Ovary (tissue), 9 donors: Measurements from ENCODE around the gene PKD2. TPM values are rescaled to one million over a fixed set of nuclear protein-coding genes. Genes with fewer than 3 reads are reported as not detected.

Experiments
- DNase-seq, 5 donors: peaks; one replicate each; pipeline ENCODE4 v3.0.0-alpha.2; 2019 to 2020
- H3K27ac ChIP-seq, 2 donors: fragments of 200-600 bp; one replicate each; pipeline versions ENCODE4 v1.5.1 to v1.8.0; 2019 to 2022
- H3K27me3 ChIP-seq: fragments of 200-600 bp; one replicate; pipeline ENCODE4 v1.8.0; 2022
- H3K36me3 ChIP-seq: fragments of 200-600 bp; sonication (generic); one replicate; pipeline ENCODE4 v1.5.1; 2019
- H3K4me1 ChIP-seq: one replicate; pipeline ENCODE4 v1.8.1; 2013; ENCODE audit warnings: mild to moderate bottlenecking, moderate library complexity; ENCODE audit not compliant: insufficient read depth
- H3K4me3 ChIP-seq: fragments of 200-600 bp; sonication (generic); one replicate; pipeline ENCODE4 v1.5.1; 2017
- H3K9me3 ChIP-seq, 2 donors: fragments of 200-600 bp in 1 of 2; sonication (generic) in 1 of 2; one replicate each; pipeline versions ENCODE4 v1.5.1 to v1.8.1; 2013 to 2019; ENCODE audit warnings: mild to moderate bottlenecking in 1 of 2, moderate library complexity in 1 of 2
- CTCF ChIP-seq, 3 donors: fragments of 450-650 bp in 2 of 3; fragments of 200-600 bp in 1 of 3; IDR thresholded peaks; one replicate each; pipeline versions ENCODE4 v1.5.1 to v1.8.0; 2016 to 2022; ENCODE audit warnings: antibody characterized with exemption in 3 of 3, mild to moderate bottlenecking in 1 of 3
- EP300 ChIP-seq: sonication (generic); formaldehyde crosslinking; IDR thresholded peaks from one replicate; pipeline ENCODE4 v1.6.1; 2017; ENCODE audit warnings: antibody characterized with exemption
- POLR2A ChIP-seq: fragments of 450-650 bp; IDR thresholded peaks from one replicate; pipeline ENCODE4 v1.6.1; 2017; ENCODE audit warnings: antibody characterized with exemption, mild to moderate bottlenecking, moderate library complexity
- WGBS, 3 donors: extraction: QIAGEN DNeasy Blood & Tissue Kit in 1 of 3; methylation state at CpG; one replicate each; pipeline versions ENCODE4 v1.1.5 to v1.1.7; 2013 to 2017; 5-methylcytosine and 5-hydroxymethylcytosine counted together
- intact Hi-C, 4 donors: fragments of 100-400 bp; cut with DNase I; formaldehyde crosslinking; loops; one replicate each; pipeline versions ENCODE4 v1.11.0 to v1.15.1; 2022 to 2023
- polyA plus RNA-seq, 2 donors: library from polyadenylated mRNA; stranded (reverse); fragments of 200-250 nt in 1 of 2; fragments of 350-450 nt in 1 of 2; fragmentation: Illumina TruSeq in 1 of 2; extraction: RNeasy Lipid Tissue Mini Kit (QIAGEN cat#74804) in 1 of 2; gene quantifications; one replicate each; pipeline ENCODE4 v1.2.3, GENCODE V29; 2013 to 2014
- total RNA-seq, 7 donors: library from RNA; depleted of rRNA in 2 of 7; stranded (reverse); fragments of >200 nt in 2 of 7; fragmentation: NEBNext Ultra II Directional in 3 of 7; extraction: Animal tissue kit (Norgen Biotek cat#: 25700) in 3 of 7; gene quantifications; one replicate each; pipeline versions ENCODE4 v1.1.0 to v1.2.4, GENCODE V29; 2016 to 2023
- donor health status: DM: no; HTN: no; CAD: no; lungs with moderate emphysema.
- donor health status: DM: no; HTN: no; CAD: no.
- donor health status: Bipolar disorder and iron deficiency.
- donor health status: DM: yes; HTN: yes; CAD: no.
- donor health status: DM: no; HTN: no; CAD: no.
- donor health status: DM: yes; HTN: yes; CAD: no.

PKD2 gene
- total and polyA plus RNA-seq, 9 donors = 35.7 to 66.9 (median 52.5) TPM

GRCh38 chr4:88035292-88035691, 27.9 kb downstream of the PKD2 start:
- intact Hi-C loops = loop anchor here in 2 of 4 donors (10.0 kb wide), 2 partner anchors 180 to 480 kb away; no protein-coding TSS in a partner anchor
- no peaks in the 10 kb centered on the region for H3K36me3 ChIP-seq
- no peak overlapping the region for H3K27ac ChIP-seq
- H3K4me1 ChIP-seq = no peaks in the 10 kb centered on the region
- H3K9me3 ChIP-seq = no peaks in the 10 kb centered on the region
- TF ChIP-seq EP300 (no peak), CTCF (IDR thresholded peaks at IDR 0.05) (no peak), POLR2A (no peak)
- no peak overlapping the region for H3K4me3 ChIP-seq
- DNase-seq = no peak
- H3K27me3 ChIP-seq = no peaks in the 10 kb centered on the region
- WGBS, 3 donors = 90 to 96% (median 94%) methylated on average over 2 of the region's 2 CpGs

DNA sequence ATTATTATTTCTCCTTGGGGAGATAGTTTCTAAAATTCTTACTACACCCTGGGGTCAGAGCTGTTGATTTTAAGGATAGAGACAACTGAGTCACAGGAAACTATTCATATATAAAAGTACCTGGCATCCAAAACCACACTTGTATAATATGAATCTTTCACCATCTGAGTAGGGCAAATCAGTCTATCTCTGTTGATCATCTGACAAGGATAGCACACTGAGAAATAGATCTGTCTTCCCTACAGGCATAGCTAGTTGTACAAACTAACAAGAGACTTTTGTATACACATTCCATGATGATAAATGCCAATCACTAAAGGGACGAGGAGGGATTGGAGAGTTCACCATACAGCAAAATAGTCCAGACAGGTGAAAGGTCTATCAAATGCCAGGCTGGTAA, 30.0 kb downstream of the PKD2 start:
- WGBS, 3 donors = 76 to 83% (median 83%) methylated on average over 1 of the region's 1 CpG
- DNase-seq = no peak
- Histone ChIP-seq H3K27ac (no peak overlapping the region), H3K4me1 (no peaks in the 10 kb centered on the region), H3K9me3 (no peaks in the 10 kb centered on the region), H3K36me3 (no peaks in the 10 kb centered on the region), H3K4me3 (no peak overlapping the region), H3K27me3 (no peaks in the 10 kb centered on the region)
- TF ChIP-seq POLR2A (no peak), CTCF (IDR thresholded peaks at IDR 0.05) (no peak), EP300 (no peak)
- intact Hi-C loops = loop anchor here in 2 of 4 donors (10.0 kb wide), 2 partner anchors 177 to 477 kb away; no protein-coding TSS in a partner anchor

DNA sequence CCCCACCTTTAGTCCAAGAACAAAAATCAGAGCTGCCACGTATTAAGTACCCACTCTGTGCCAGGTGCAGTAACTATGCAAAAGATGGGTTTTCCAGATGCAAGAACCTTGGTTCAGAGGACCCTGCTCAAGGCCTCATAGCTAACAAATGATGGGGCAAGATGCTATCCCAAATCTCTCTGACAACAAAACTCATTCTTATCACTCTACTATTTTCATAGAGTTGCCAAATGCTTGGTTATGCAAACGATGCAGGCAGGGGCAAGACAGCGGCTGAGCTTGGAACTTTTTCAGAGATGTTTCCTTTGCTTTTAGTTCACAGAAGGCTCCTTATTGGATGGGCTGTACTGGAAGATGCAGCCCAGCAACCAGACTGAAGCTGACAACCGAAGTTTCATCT, 30.5 kb downstream of the PKD2 start:
- no peak for DNase-seq
- Histone ChIP-seq H3K4me3 (no peak overlapping the region), H3K4me1 (no peaks in the 10 kb centered on the region), H3K27me3 (no peaks in the 10 kb centered on the region), H3K27ac (no peak overlapping the region), H3K9me3 (no peaks in the 10 kb centered on the region), H3K36me3 (no peaks in the 10 kb centered on the region)
- 69 to 84% (median 78%) methylated on average over 4 of the region's 4 CpGs for WGBS, 3 donors
- no peak for TF ChIP-seq EP300
- no peak for TF ChIP-seq POLR2A
- no peak for TF ChIP-seq CTCF (IDR thresholded peaks at IDR 0.05)
- intact Hi-C loops = loop anchor here in 2 of 4 donors (10.0 kb wide), 2 partner anchors 177 to 477 kb away; no protein-coding TSS in a partner anchor

DNA sequence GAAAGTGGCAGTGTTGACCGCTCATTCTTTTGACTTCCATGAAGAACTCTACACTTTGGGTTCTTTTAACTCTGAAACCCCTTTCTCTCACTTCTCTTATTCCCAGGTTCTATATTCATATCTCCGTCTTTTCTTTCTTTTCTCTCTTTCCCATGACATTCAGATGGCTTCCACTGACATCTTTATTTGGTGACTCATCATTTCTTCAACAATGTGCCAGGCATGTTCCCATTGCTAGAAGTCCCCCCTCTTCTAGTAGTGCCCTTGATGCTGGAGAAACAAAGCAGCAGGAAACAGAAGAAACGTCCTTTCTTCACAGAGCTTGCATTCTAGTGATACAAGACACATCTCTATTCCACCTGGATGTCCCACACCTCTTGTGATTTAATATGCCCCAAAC, 33.3 kb downstream of the PKD2 start:
- Histone ChIP-seq H3K27me3 (no peaks in the 10 kb centered on the region), H3K4me3 (no peak overlapping the region), H3K9me3 (no peaks in the 10 kb centered on the region), H3K36me3 (no peaks in the 10 kb centered on the region), H3K27ac (no peak overlapping the region), H3K4me1 (no peaks in the 10 kb centered on the region)
- no peak for DNase-seq
- 77 to 88% (median 87%) methylated on average over 3 of the region's 3 CpGs for WGBS, 3 donors
- intact Hi-C loops = no loop called here
- no peak for TF ChIP-seq POLR2A
- TF ChIP-seq CTCF (IDR thresholded peaks at IDR 0.05) = no peak
- no peak for TF ChIP-seq EP300
